Right atrium auricular region (tissue), 2 donors: ENCODE measurements around the gene MFSD6. TPM values are rescaled to one million over a fixed set of nuclear protein-coding genes. Genes with fewer than 3 reads are reported as not detected.

Source experiments
- DNase-seq: peaks from one replicate; pipeline ENCODE4 v3.0.0-alpha.2; 2019; ENCODE audit warnings: low spot score
- H3K27ac ChIP-seq, 2 donors: fragments of 200-600 bp; sonication (generic); 1 replicate in 1 of 2; 2 replicates in 1 of 2; pipeline ENCODE4 v1.5.1; 2016 to 2019
- H3K27me3 ChIP-seq, 2 donors: fragments of 200-600 bp; sonication (generic); one replicate each; pipeline versions ENCODE4 v1.5.1 to v1.6.0; 2017 to 2019
- H3K36me3 ChIP-seq: fragments of 200-600 bp; sonication (generic); one replicate; pipeline ENCODE4 v1.5.1; 2016
- H3K4me1 ChIP-seq, 2 donors: fragments of 200-600 bp; sonication (generic); one replicate each; pipeline versions ENCODE4 v1.5.1 to v1.6.0; 2017 to 2019
- H3K4me3 ChIP-seq, 2 donors: fragments of 200-600 bp; sonication (generic); 1 replicate in 1 of 2; 2 replicates in 1 of 2; pipeline ENCODE4 v1.5.1; 2017 to 2019; ENCODE audit warnings: mild to moderate bottlenecking in 1 of 2, moderate library complexity in 1 of 2
- H3K9me3 ChIP-seq, 2 donors: fragments of 200-600 bp; sonication (generic); one replicate each; pipeline ENCODE4 v1.5.1; 2019
- total RNA-seq, 2 donors: library from RNA; depleted of rRNA; stranded (reverse); fragments of >200 nt; gene quantifications; one replicate each; pipeline ENCODE4 v1.1.0, GENCODE V29; 2016
- TF ChIP-seq, protein P1 (sequence below), 2 donors: fragments of 200-600 bp; sonication (generic); IDR thresholded peaks; one replicate each; pipeline ENCODE4 v1.5.1; 2019; ENCODE audit warnings: antibody characterized with exemption in 2 of 2

Gene MFSD6
- total RNA-seq, 2 donors from 2014 or later: 57.2 to 72.7 TPM

DNA sequence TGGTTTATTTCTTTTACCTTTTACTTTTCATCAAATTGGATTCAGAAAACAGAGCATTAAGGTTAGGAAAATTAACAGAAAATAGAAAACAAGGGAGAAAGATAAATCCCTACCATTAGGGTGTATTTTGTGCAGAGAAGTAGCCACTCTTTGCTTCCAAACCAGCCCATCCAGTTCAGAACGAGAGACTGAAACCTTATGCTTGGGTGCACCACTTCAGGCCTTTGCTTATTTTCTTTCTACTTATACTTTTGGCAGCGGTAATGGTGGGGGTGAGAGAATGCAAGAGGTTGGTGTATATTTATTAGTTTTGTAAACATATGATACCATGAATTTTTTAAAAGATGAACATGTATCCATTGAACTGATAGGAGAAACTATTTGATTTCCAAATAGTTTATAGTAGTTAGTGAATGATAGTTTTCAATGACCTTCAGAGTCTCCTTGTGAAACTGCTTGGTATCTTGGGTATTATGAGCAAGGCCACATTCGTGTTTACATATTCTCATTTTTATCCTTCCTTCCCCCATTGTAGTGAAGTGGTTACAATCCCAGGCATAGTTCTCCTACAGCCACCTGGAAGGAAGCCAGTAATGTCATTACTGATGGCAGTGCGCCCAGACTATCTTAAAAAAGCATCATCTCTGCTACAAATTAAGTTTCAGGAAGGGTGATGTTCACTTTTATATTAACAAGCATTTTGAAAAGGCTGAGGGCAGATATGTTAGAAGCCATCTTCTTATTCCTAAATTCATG is 60.8 kb downstream of the MFSD6 start:
- Histone ChIP-seq H3K36me3 (no peaks in the 10 kb centered on the region), H3K4me1 (peaks cover 0 to 34% of the 10 kb centered on the region in 2 donors), H3K27ac (peak overlapping the region; percentile 72 to 88), H3K4me3 (no peak overlapping the region), H3K27me3 (no peaks in the 10 kb centered on the region), H3K9me3 (no peaks in the 10 kb centered on the region)
- peak; percentile 78 for DNase-seq
- TF ChIP-seq, protein P1, sequence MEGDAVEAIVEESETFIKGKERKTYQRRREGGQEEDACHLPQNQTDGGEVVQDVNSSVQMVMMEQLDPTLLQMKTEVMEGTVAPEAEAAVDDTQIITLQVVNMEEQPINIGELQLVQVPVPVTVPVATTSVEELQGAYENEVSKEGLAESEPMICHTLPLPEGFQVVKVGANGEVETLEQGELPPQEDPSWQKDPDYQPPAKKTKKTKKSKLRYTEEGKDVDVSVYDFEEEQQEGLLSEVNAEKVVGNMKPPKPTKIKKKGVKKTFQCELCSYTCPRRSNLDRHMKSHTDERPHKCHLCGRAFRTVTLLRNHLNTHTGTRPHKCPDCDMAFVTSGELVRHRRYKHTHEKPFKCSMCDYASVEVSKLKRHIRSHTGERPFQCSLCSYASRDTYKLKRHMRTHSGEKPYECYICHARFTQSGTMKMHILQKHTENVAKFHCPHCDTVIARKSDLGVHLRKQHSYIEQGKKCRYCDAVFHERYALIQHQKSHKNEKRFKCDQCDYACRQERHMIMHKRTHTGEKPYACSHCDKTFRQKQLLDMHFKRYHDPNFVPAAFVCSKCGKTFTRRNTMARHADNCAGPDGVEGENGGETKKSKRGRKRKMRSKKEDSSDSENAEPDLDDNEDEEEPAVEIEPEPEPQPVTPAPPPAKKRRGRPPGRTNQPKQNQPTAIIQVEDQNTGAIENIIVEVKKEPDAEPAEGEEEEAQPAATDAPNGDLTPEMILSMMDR (IDR thresholded peaks at IDR 0.05): no peak

DNA sequence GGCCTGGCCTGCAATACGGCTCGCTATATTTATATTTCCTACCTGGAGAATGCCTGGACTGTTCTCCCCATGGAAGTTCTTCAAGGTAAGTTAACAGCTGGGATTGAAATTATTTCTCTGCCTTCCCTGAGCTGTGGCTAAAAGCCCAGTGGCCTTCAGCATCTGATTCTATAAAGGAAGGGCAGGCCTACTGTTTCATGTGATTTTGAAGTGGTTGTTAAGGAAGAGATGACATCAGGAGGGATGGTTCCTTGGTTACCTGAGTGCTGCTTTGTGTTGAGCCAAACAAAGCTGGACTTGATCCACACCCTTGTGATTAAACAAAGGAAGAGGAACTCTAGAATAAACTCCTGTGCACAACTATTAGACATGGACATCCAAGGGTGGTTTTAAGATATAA is 61.6 kb downstream of the MFSD6 start:
- no peak for DNase-seq
- Histone ChIP-seq H3K4me3 (no peak overlapping the region), H3K4me1 (peaks cover 0 to 34% of the 10 kb centered on the region in 2 donors), H3K36me3 (no peaks in the 10 kb centered on the region), H3K27me3 (no peaks in the 10 kb centered on the region), H3K27ac (peak overlapping the region; percentile 72 to 88), H3K9me3 (no peaks in the 10 kb centered on the region)
- TF ChIP-seq, protein P1 (IDR thresholded peaks at IDR 0.05): no peak

DNA sequence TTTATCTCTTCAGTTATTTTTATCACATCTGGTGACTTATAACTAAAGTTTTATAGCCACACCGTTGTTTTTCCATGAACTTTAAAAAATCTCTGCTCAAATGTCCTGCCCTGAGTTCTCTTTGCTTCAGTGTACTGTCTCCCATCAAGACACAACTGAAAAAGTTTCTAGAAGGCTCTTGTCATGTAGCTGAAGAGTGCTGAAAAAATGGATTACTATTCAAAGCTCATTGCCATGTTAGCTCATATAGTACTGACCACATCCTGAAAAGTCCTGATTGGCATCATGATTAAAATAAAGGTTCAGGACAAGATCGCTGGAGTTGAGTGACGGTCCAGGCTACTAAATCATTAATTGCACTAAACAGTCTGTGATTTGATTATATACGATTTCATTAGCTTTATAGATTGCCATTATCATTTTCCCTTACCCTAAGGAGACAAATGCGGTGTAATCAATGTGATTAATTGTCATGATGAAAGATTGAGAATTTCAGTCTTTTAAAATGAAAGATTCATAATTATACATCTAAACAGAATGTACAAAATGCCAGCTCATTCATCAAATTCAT is 62.2 kb downstream of the MFSD6 start:
- TF ChIP-seq, protein P1 (IDR thresholded peaks at IDR 0.05): no peak
- Histone ChIP-seq H3K4me1 (peaks cover 0 to 34% of the 10 kb centered on the region in 2 donors), H3K27ac (peak overlapping the region; percentile 72 to 88), H3K27me3 (no peaks in the 10 kb centered on the region), H3K4me3 (no peak overlapping the region), H3K9me3 (no peaks in the 10 kb centered on the region), H3K36me3 (no peaks in the 10 kb centered on the region)
- DNase-seq: no peak

DNA sequence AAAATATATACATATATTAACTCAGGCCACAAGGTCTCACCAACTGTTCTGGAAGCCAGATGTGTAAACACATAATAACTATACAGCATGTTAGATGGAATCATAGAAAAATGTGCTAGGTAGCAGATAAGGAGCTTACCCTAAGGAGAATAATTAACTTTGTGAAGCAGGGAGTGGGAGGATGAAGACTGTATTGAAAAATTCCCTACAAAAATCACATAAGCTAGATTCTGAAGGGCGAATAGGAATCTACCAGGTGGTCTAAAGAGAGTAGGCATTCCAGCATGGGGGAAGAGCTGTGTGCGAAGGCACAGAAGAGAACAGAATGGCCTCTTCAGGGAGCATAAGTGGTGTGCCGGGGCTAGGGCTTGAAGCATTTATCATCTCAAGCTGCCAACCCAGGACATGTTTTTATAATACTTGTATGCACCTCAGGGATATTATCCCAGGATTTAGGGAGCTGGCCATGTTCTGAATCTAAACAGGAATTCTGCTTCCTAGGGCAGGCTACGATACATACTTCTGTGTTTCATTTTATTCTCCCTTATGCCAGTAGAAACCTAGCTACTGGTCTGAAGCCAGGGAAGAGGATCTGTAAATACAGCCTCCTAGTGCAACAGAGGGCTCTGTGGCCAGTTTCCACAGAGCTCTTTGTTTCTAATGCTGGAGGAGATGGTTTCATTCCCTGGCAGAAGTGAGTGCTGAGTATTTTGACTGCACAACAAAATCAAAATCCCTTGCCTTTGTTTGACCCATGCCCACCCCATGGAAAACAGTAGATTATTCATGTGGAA is 69.7 kb downstream of the MFSD6 start:
- H3K4me3 ChIP-seq: no peak overlapping the region
- DNase-seq: no peak
- peak overlapping the region; percentile 63 to 67 for H3K27ac ChIP-seq
- TF ChIP-seq, protein P1 (IDR thresholded peaks at IDR 0.05): no peak
- no peaks in the 10 kb centered on the region for H3K9me3 ChIP-seq
- peaks cover 0 to 15% of the 10 kb centered on the region in 2 donors for H3K4me1 ChIP-seq
- H3K27me3 ChIP-seq: no peaks in the 10 kb centered on the region
- no peaks in the 10 kb centered on the region for H3K36me3 ChIP-seq

DNA sequence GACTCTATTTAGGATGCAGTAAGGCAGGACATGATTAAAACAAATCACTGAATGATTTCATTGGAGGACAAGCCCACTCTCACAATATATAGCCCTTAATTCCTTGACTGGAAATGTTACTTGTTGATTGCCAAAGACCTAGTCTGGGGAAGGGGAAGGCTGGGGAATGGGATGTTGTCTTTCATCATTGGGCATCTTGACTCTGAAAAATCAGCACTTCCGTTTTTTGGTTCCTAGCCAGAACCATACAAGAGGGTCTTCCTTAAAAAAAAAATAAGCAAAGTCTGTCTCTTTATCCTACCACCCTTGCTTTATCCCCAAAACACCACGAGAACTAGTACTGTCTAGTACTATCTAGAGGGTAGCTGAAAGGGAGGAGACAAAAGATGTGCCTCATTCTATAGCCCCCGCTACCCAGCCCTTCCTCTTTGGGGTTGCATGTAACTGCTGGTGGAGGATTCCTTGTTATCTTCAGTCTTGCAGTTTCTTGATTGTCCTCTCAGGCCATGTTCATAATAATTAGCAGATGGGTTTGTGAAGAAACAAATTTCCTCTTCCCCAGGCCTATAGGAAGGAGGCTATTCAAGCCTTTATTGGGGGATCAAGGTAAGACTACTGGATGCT is 70.5 kb downstream of the MFSD6 start:
- DNase-seq: no peak
- Histone ChIP-seq H3K4me3 (no peak overlapping the region), H3K27me3 (no peaks in the 10 kb centered on the region), H3K9me3 (no peaks in the 10 kb centered on the region), H3K27ac (peak overlapping the region; percentile 63 to 67), H3K4me1 (peaks cover 0 to 15% of the 10 kb centered on the region in 2 donors), H3K36me3 (no peaks in the 10 kb centered on the region)
- TF ChIP-seq, protein P1 (IDR thresholded peaks at IDR 0.05): no peak
